B cell (primary cell): ENCODE measurements around the gene LRRC49. TPM values are rescaled to one million over a fixed set of nuclear protein-coding genes. Genes with fewer than 3 reads are reported as not detected.

Experiments used
- ATAC-seq: fragments of 200-7000 bp; cut with Tn5 transposase; one replicate; pipeline ENCODE4 v1.10.0; 2021; ENCODE audit warnings: low read depth, mild to moderate bottlenecking, moderate number of reproducible peaks, moderate library complexity
- CTCF ChIA-PET: fragments of 350-600 bp; sonication (Branson Sonifier 250); formaldehyde crosslinking; loops from one replicate; lab custom pipeline; 2021; ENCODE audit warnings: antibody characterized with exemption, inconsistent platforms; lab: Charles Lee
- POLR2A ChIA-PET: fragments of 350-600 bp; sonication (Branson Sonifier 250); formaldehyde crosslinking; loops from one replicate; lab custom pipeline; 2021; ENCODE audit warnings: antibody characterized with exemption; lab: Charles Lee
- DNase-seq: peaks from one replicate; pipeline ENCODE4 v3.0.0; 2013
- H2AFZ ChIP-seq: 2 replicates; pipeline ENCODE4 v1.6.1; 2012; ENCODE audit warnings: mild to moderate bottlenecking, low read depth, low read length; ENCODE audit not compliant: insufficient read depth, poor library complexity, severe bottlenecking
- H3K27ac ChIP-seq, 2 donors: 1 replicate in 1 of 2; 2 replicates in 1 of 2; pipeline ENCODE4 v1.5.1; 2012 to 2013; ENCODE audit warnings: low read length in 2 of 2, mild to moderate bottlenecking in 2 of 2, moderate library complexity in 1 of 2
- H3K27me3 ChIP-seq, 4 experiments: fragments of 200-600 bp in 1 of 4; sonication (generic) in 1 of 4; replicated peaks in 1 of 4; 1 replicate in 2 of 4; 2 replicates in 2 of 4; pipeline versions ENCODE4 v1.6.1 to v1.7.0; 2013 to 2016; ENCODE audit warnings: low read length in 3 of 4, mild to moderate bottlenecking in 2 of 4, mixed read lengths in 1 of 4, moderate library complexity in 1 of 4; ENCODE audit not compliant: insufficient read depth in 4 of 4, control insufficient read depth in 3 of 4; ENCODE audit errors: control extremely low read depth in 1 of 4
- H3K36me3 ChIP-seq, 2 experiments: replicated peaks in 1 of 2; 1 replicate in 1 of 2; 2 replicates in 1 of 2; pipeline versions ENCODE4 v1.6.1 to v1.7.1; 2013; ENCODE audit warnings: low read length in 1 of 2; ENCODE audit not compliant: insufficient read depth in 2 of 2, control insufficient read depth in 1 of 2; ENCODE audit errors: control extremely low read depth in 1 of 2, extremely low read depth in 1 of 2
- H3K4me1 ChIP-seq, 2 donors: fragments of 200-600 bp in 1 of 2; sonication (generic) in 1 of 2; 1 replicate in 1 of 2; 2 replicates in 1 of 2; pipeline versions ENCODE4 v1.5.1 to v1.6.1; 2013 to 2017; ENCODE audit warnings: low read length in 2 of 2; ENCODE audit not compliant: control insufficient read depth in 2 of 2, insufficient read depth in 2 of 2
- H3K4me2 ChIP-seq: replicated peaks from 2 replicates; pipeline ENCODE3; 2012; ENCODE audit warnings: mild to moderate bottlenecking, low read depth, low read length; ENCODE audit not compliant: poor library complexity, severe bottlenecking
- H3K4me3 ChIP-seq, 5 experiments: fragments of 200-600 bp in 1 of 5; sonication (generic) in 1 of 5; 1 replicate in 3 of 5; 2 replicates in 2 of 5; pipeline versions ENCODE4 v1.5.1 to v1.7.0; 2011 to 2016; ENCODE audit warnings: low read length in 4 of 5, mild to moderate bottlenecking in 4 of 5, low read depth in 2 of 5, control low read depth in 1 of 5, moderate library complexity in 1 of 5; ENCODE audit not compliant: insufficient read depth in 1 of 5; ENCODE audit errors: control extremely low read depth in 1 of 5, extremely low read depth in 1 of 5
- H3K79me2 ChIP-seq: fragments of 200-600 bp; sonication (generic); one replicate; pipeline ENCODE4 v1.6.0; 2016; ENCODE audit warnings: low read length; ENCODE audit not compliant: control insufficient read depth, insufficient read depth
- H3K9ac ChIP-seq: fragments of 200-600 bp; sonication (generic); 2 replicates; pipeline ENCODE4 v1.6.1; 2017; ENCODE audit warnings: mild to moderate bottlenecking, low read length, moderate library complexity
- H3K9me3 ChIP-seq, 3 donors: one replicate each; pipeline versions ENCODE4 v1.6.1 to v1.7.1; 2013; ENCODE audit warnings: low read length in 2 of 3; ENCODE audit not compliant: control insufficient read depth in 2 of 3, insufficient read depth in 1 of 3; ENCODE audit errors: control extremely low read depth in 1 of 3
- H4K20me1 ChIP-seq: 2 replicates; pipeline ENCODE4 v1.6.0; 2012; ENCODE audit warnings: mild to moderate bottlenecking, low read length; ENCODE audit not compliant: insufficient read depth, control insufficient read depth, poor library complexity, severe bottlenecking
- H3K27ac Mint-ChIP-seq: one replicate; pipeline ENCODE4 v1.8.0; 2021; ENCODE audit warnings: mixed read lengths
- H3K27me3 Mint-ChIP-seq: one replicate; pipeline ENCODE4 v1.8.0; 2021; ENCODE audit warnings: mixed read lengths
- H3K4me1 Mint-ChIP-seq: one replicate; pipeline ENCODE4 v1.8.0; 2021; ENCODE audit warnings: mixed read lengths
- H3K4me3 Mint-ChIP-seq: one replicate; pipeline ENCODE4 v1.8.0; 2021; ENCODE audit warnings: mixed read lengths
- H3K9me3 Mint-ChIP-seq: one replicate; pipeline ENCODE4 v1.8.0; 2022; ENCODE audit warnings: mixed read lengths; ENCODE audit not compliant: insufficient read depth
- EZH2 ChIP-seq: IDR thresholded peaks from 2 replicates; pipeline ENCODE4 v1.6.1; 2012; ENCODE audit warnings: borderline replicate concordance, low read depth, mild to moderate bottlenecking, moderate library complexity, low read length; ENCODE audit not compliant: insufficient read depth, poor library complexity, severe bottlenecking
- WGBS: methylation state at CpG from one replicate; pipeline ENCODE4 v1.1.5; 2013; ENCODE audit warnings: missing lambda C conversion rate; ENCODE audit not compliant: insufficient coverage; 5-methylcytosine and 5-hydroxymethylcytosine counted together
- intact Hi-C: fragments of 100-400 bp; cut with micrococcal nuclease; formaldehyde crosslinking; loops from one replicate; pipeline ENCODE4 v1.10.0; 2022
- polyA plus RNA-seq: library from polyadenylated mRNA; depleted of rRNA; stranded (reverse); fragments of >200 nt; gene quantifications from 2 replicates; pipeline ENCODE4 v1.2.3, GENCODE V29; 2012
- total RNA-seq, 2 donors: library from RNA; stranded (reverse); fragments of 120-200 nt in 1 of 2; gene quantifications; 1 replicate in 1 of 2; 2 replicates in 1 of 2; pipeline versions ENCODE4 v1.2.3 to v1.2.4, GENCODE V29; 2013 to 2022
- TF ChIP-seq, protein P1 (sequence below): fragments of 200-600 bp; IDR thresholded peaks from one replicate; pipeline ENCODE4 v1.8.0; 2022; ENCODE audit warnings: antibody characterized with exemption, mild to moderate bottlenecking

Gene LRRC49
- total and polyA plus RNA-seq, 2 donors (not counting 1 experiment from before 2014, with no cell fraction given) = 0.22 to 1.4 TPM

DNA sequence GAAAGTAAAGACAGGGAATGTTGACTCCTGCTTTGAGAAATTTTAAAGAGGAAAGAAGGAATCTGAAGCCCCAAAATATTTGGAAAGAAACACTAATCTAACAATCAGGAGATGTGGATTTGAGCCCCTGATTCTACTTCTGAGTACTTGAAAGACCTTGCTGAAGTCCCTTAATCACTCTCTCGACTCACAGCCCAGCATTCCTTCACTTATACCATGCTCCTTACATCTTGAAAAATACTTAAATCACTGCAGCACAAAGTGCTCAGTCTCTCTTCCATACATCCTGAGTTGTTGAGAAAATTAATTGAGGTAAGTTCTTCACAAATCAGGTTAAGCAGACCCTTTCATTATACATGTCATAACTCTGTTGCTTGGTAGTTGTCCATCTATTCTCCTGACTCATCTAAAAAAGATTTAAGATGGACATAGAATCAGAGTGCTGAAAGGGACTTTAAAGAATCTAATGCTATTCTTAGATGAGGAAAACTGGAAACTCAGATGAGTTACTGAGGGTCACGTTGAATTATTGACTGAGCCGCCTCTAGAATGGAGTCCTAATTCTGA is 149.8 kb downstream of the LRRC49 start:
- H3K4me1 Mint-ChIP-seq = no peaks in the 10 kb centered on the region
- no peaks in the 10 kb centered on the region for H3K79me2 ChIP-seq

DNA sequence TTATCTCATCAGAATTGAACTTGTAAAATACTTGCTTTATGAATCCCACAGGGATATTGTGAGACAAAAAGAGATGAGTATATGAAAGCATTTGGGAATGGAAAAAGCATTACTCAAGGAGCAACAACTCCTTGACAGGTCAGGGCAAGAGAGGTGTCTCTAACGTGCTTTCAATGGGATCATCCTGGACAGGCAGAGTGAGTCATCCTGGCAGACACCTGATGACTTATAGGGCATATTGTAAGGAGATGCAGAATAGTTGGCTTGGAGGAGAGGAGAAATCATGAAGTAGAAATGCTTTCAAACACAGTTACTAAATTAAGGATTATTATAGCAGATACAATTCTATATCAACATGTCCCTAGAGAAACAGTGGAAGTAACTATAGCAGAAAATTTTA is 150.7 kb downstream of the LRRC49 start:
- Histone ChIP-seq H3K27ac (no peak overlapping the region), H2AFZ (no peak overlapping the region), H3K36me3 (no peaks in the 10 kb centered on the region), H3K9me3 (no peaks in the 10 kb centered on the region), H3K27me3 (no peaks in the 10 kb centered on the region), H3K4me1 (no peaks in the 10 kb centered on the region), H3K9ac (no peak overlapping the region), H4K20me1 (no peaks in the 10 kb centered on the region), H3K4me3 (no peak overlapping the region), H3K4me2 (no peak overlapping the region), H3K79me2 (no peaks in the 10 kb centered on the region)
- TF ChIP-seq EZH2 = no peak
- TF ChIP-seq, protein P1, sequence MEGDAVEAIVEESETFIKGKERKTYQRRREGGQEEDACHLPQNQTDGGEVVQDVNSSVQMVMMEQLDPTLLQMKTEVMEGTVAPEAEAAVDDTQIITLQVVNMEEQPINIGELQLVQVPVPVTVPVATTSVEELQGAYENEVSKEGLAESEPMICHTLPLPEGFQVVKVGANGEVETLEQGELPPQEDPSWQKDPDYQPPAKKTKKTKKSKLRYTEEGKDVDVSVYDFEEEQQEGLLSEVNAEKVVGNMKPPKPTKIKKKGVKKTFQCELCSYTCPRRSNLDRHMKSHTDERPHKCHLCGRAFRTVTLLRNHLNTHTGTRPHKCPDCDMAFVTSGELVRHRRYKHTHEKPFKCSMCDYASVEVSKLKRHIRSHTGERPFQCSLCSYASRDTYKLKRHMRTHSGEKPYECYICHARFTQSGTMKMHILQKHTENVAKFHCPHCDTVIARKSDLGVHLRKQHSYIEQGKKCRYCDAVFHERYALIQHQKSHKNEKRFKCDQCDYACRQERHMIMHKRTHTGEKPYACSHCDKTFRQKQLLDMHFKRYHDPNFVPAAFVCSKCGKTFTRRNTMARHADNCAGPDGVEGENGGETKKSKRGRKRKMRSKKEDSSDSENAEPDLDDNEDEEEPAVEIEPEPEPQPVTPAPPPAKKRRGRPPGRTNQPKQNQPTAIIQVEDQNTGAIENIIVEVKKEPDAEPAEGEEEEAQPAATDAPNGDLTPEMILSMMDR = no peak
- CTCF ChIA-PET = no interaction called here
- intact Hi-C loops = no loop called here
- no peak overlapping the region for H3K27ac Mint-ChIP-seq
- no peak for DNase-seq
- H3K27me3 Mint-ChIP-seq = peaks cover 8% of the 10 kb centered on the region
- no peaks in the 10 kb centered on the region for H3K4me1 Mint-ChIP-seq
- H3K4me3 Mint-ChIP-seq = no peak overlapping the region
- 88% methylated on average over 1 of the region's 1 CpG for WGBS
- POLR2A ChIA-PET = no interaction called here
- ATAC-seq = no peak
- H3K9me3 Mint-ChIP-seq = peaks cover 2% of the 10 kb centered on the region

More for the DNA sequence above, 149.8 kb downstream of the LRRC49 start:
- H3K27ac Mint-ChIP-seq = no peak overlapping the region
- no peaks in the 10 kb centered on the region for H3K4me1 ChIP-seq
- ATAC-seq = no peak
- H3K4me2 ChIP-seq = no peak overlapping the region
- peaks cover 2% of the 10 kb centered on the region for H3K9me3 Mint-ChIP-seq
- WGBS = 79% methylated on average over 3 of the region's 3 CpGs
- no peaks in the 10 kb centered on the region for H4K20me1 ChIP-seq
- TF ChIP-seq EZH2 = no peak
- TF ChIP-seq, protein P1 = no peak
- no peak overlapping the region for H3K9ac ChIP-seq
- no peak overlapping the region for H3K4me3 ChIP-seq
- H3K9me3 ChIP-seq = no peaks in the 10 kb centered on the region
- H3K27me3 Mint-ChIP-seq = peaks cover 8% of the 10 kb centered on the region
- no peaks in the 10 kb centered on the region for H3K36me3 ChIP-seq
- no peak overlapping the region for H2AFZ ChIP-seq
- intact Hi-C loops = no loop called here
- H3K4me3 Mint-ChIP-seq = no peak overlapping the region
- ChIA-PET POLR2A (no interaction called here), CTCF (no interaction called here)
- H3K27ac ChIP-seq = no peak overlapping the region
- no peaks in the 10 kb centered on the region for H3K27me3 ChIP-seq
- DNase-seq = no peak
